Measurements from ENCODE around the gene HOXC5. TPM values are rescaled to one million over a fixed set of nuclear protein-coding genes. Genes with fewer than 3 reads are reported as not detected.
A peak's percentile ranks its signal among the peaks of the same experiment; 100 is the strongest.

The HOXC5 gene
- polyA plus RNA-seq, 3 donors, result not detected

DNA sequence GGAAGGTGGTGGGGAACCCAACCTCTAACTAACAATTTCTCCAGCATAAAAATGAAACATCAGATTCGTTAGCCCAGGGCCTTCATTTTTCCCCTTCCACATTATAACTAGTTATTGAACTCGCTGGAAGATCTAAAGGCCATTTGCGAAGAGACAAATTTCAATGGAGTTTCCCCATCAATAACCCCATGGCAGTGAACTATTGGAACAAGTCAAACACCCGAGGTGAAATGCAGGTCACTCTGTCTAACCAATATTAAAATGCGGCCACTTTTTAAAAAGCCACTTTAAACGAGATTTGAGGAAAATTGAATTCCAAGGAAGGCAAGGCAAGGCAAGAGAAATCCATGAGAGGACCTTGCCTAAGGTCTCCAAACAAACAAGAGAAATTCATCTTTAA, 16.3 kb downstream of the HOXC5 start:
- H3K9ac ChIP-seq (ENCODE audit: insufficient read depth, low read length, poor library complexity, severe bottlenecking), result no peak overlapping the region
- no peak overlapping the region for H3K4me2 ChIP-seq (replicated peaks; ENCODE audit: extremely low read depth, low read length, poor library complexity, severe bottlenecking)
- no peak for DNase-seq
- no peaks in the 10 kb centered on the region for H4K20me1 ChIP-seq (ENCODE audit: insufficient read depth, low read length)
- Mint-ChIP-seq H3K4me3 (peak overlapping the region in 1 of 2 donors; percentile 76), H3K36me3 (peaks cover 0 to 7% of the 10 kb centered on the region in 2 donors), H3K27ac (no peak overlapping the region), H3K27me3 (ENCODE audit: low read depth in 3 of 3) (peaks cover 99 to 100% (median 99%) of the 10 kb centered on the region in 3 donors), H3K4me1 (peaks cover 21% of the 10 kb centered on the region), H3K9me3 (peaks cover 0 to 44% (median 13%) of the 10 kb centered on the region in 7 donors)
- peaks cover 5 to 46% of the 10 kb centered on the region in 2 donors for H3K9me3 ChIP-seq (replicated peaks in 1 of 2; ENCODE audit: control insufficient read depth in 1 of 2, insufficient read depth in 1 of 2, low read length in 2 of 2)
- no peaks in the 10 kb centered on the region for H3K36me3 ChIP-seq (replicated peaks in 1 of 2; ENCODE audit: control insufficient read depth in 1 of 2, insufficient read depth in 2 of 2, low read length in 2 of 2)
- TF ChIP-seq, protein P1, sequence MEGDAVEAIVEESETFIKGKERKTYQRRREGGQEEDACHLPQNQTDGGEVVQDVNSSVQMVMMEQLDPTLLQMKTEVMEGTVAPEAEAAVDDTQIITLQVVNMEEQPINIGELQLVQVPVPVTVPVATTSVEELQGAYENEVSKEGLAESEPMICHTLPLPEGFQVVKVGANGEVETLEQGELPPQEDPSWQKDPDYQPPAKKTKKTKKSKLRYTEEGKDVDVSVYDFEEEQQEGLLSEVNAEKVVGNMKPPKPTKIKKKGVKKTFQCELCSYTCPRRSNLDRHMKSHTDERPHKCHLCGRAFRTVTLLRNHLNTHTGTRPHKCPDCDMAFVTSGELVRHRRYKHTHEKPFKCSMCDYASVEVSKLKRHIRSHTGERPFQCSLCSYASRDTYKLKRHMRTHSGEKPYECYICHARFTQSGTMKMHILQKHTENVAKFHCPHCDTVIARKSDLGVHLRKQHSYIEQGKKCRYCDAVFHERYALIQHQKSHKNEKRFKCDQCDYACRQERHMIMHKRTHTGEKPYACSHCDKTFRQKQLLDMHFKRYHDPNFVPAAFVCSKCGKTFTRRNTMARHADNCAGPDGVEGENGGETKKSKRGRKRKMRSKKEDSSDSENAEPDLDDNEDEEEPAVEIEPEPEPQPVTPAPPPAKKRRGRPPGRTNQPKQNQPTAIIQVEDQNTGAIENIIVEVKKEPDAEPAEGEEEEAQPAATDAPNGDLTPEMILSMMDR (IDR thresholded peaks at IDR 0.05), result no peak
- no peak overlapping the region for H2AFZ ChIP-seq (ENCODE audit: insufficient read depth, low read depth, low read length, poor library complexity, severe bottlenecking)
- peaks cover 4 to 8% of the 10 kb centered on the region in 2 donors for H3K4me1 ChIP-seq (ENCODE audit: control insufficient read depth in 1 of 2, insufficient read depth in 2 of 2, low read length in 2 of 2)
- intact Hi-C loops (cut with micrococcal nuclease), result no loop called here
- 66% methylated on average over 6 of the region's 6 CpGs for WGBS (ENCODE audit: insufficient coverage)
- H3K27ac ChIP-seq (ENCODE audit: low read depth in 1 of 2, low read length in 2 of 2), result no peak overlapping the region
- no peak overlapping the region for H3K4me3 ChIP-seq (replicated peaks in 1 of 3; ENCODE audit: low read depth in 2 of 3, low read length in 3 of 3)
- H3K79me2 ChIP-seq (ENCODE audit: insufficient read depth, low read length), result no peaks in the 10 kb centered on the region
- H3K27me3 ChIP-seq (ENCODE audit: control insufficient read depth in 2 of 2, insufficient read depth in 2 of 2, low read length in 2 of 2), result peaks cover 99 to 100% of the 10 kb centered on the region in 2 donors

DNA sequence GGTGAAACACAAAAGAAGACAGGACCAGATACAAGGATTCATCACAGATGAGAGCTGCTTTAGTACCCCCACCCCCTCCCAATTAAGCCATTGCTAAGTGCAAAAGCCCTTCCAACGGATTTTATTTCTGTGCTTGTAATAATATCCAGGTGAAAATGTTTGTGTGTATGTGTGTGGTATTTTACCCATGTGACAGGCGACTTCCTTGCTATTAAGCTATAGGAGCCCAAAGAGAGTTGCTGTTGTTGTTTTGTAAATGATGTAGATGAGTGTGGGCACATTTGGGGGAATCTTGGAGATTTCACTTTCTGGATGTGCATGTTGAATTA, 17.6 kb downstream of the HOXC5 start:
- H3K27ac ChIP-seq (ENCODE audit: low read depth in 1 of 2, low read length in 2 of 2), result no peak overlapping the region
- H4K20me1 ChIP-seq (ENCODE audit: insufficient read depth, low read length), result no peaks in the 10 kb centered on the region
- Mint-ChIP-seq H3K27ac (no peak overlapping the region), H3K27me3 (ENCODE audit: low read depth in 3 of 3) (peaks cover 97 to 100% (median 99%) of the 10 kb centered on the region in 3 donors), H3K36me3 (peaks cover 0 to 7% of the 10 kb centered on the region in 2 donors), H3K9me3 (peaks cover 0 to 46% (median 13%) of the 10 kb centered on the region in 7 donors), H3K4me3 (peak overlapping the region in 1 of 2 donors; percentile 76), H3K4me1 (peaks cover 24% of the 10 kb centered on the region)
- H3K9me3 ChIP-seq (replicated peaks in 1 of 2; ENCODE audit: control insufficient read depth in 1 of 2, insufficient read depth in 1 of 2, low read length in 2 of 2), result peaks cover 5 to 37% of the 10 kb centered on the region in 2 donors
- DNase-seq, result no peak
- H3K79me2 ChIP-seq (ENCODE audit: insufficient read depth, low read length), result no peaks in the 10 kb centered on the region
- no peak overlapping the region for H3K4me2 ChIP-seq (replicated peaks; ENCODE audit: extremely low read depth, low read length, poor library complexity, severe bottlenecking)
- peaks cover 4 to 8% of the 10 kb centered on the region in 2 donors for H3K4me1 ChIP-seq (ENCODE audit: control insufficient read depth in 1 of 2, insufficient read depth in 2 of 2, low read length in 2 of 2)
- no peak overlapping the region for H3K4me3 ChIP-seq (replicated peaks in 1 of 3; ENCODE audit: low read depth in 2 of 3, low read length in 3 of 3)
- 40% methylated on average over 1 of the region's 2 CpGs for WGBS (ENCODE audit: insufficient coverage)
- H2AFZ ChIP-seq (ENCODE audit: insufficient read depth, low read depth, low read length, poor library complexity, severe bottlenecking), result no peak overlapping the region
- intact Hi-C loops (cut with micrococcal nuclease), result no loop called here
- H3K9ac ChIP-seq (ENCODE audit: insufficient read depth, low read length, poor library complexity, severe bottlenecking), result no peak overlapping the region
- H3K27me3 ChIP-seq (ENCODE audit: control insufficient read depth in 2 of 2, insufficient read depth in 2 of 2, low read length in 2 of 2), result peaks cover 97 to 99% of the 10 kb centered on the region in 2 donors
- no peaks in the 10 kb centered on the region for H3K36me3 ChIP-seq (replicated peaks in 1 of 2; ENCODE audit: control insufficient read depth in 1 of 2, insufficient read depth in 2 of 2, low read length in 2 of 2)
- TF ChIP-seq, protein P1 (IDR thresholded peaks at IDR 0.05), result no peak

Measured in CD14-positive monocyte (primary cell).